Aortic smooth muscle cell (primary cell): ENCODE data around the gene FAM200A. TPM values are rescaled to one million over a fixed set of nuclear protein-coding genes. Genes with fewer than 3 reads are reported as not detected.

Experiments
- total RNA-seq: library from RNA; depleted of rRNA; stranded (reverse); fragments of >200 nt; gene quantifications from 2 replicates; pipeline ENCODE4 v1.2.3, GENCODE V29; 2014

Gene FAM200A
- total RNA-seq: 4.8 and 5.2 TPM in 2 replicates

GRCh38 chr7:99551767-99552463 lies at the start of gene FAM200A:
FAM200A (minus strand) TSS chr7:99552114; CDS start chr7:99548407, 3,707 bp downstream.

GRCh38 chr7:99597762-99598501 lies 46.0 kb upstream of the FAM200A start, which contains the start of gene TMEM225B:
TMEM225B (plus strand) TSS chr7:99598267; CDS start chr7:99604389, 6,122 bp downstream.

GRCh38 chr7:99558306-99559174 lies 6.6 kb upstream of the FAM200A start, which contains the start of gene ZNF655:
ZNF655 (plus strand) TSS chr7:99558642; CDS start chr7:99560560, 1,918 bp downstream.

GRCh38 chr7:99504603-99505323 lies 47.2 kb downstream of the FAM200A start, which contains the start of gene ZKSCAN5:
ZKSCAN5 (plus strand) TSS chr7:99504662; CDS start chr7:99506045, 1,383 bp downstream.

GRCh38 chr7:99499721-99500636 lies 51.9 kb downstream of the FAM200A start, which contains the start of gene ZNF394:
ZNF394 (minus strand) TSS chr7:99500281; CDS start chr7:99500093, 188 bp downstream.

Other genes with a start within 250 kb of the FAM200A start
- 241 and 242 TPM in 2 replicates for gene ARPC1A, start 226.2 kb downstream of the FAM200A start, total RNA-seq
- gene ARPC1B, start 177.4 kb downstream of the FAM200A start, total RNA-seq: 818 and 938 TPM in 2 replicates
- gene PDAP1, start 143.5 kb downstream of the FAM200A start, total RNA-seq: 45.3 and 47.7 TPM in 2 replicates
- gene BUD31, start 143.1 kb downstream of the FAM200A start, total RNA-seq: 153 and 167 TPM in 2 replicates
- gene PTCD1, start 113.3 kb downstream of the FAM200A start, total RNA-seq: 5.0 and 6.7 TPM in 2 replicates
- 17.2 and 18.4 TPM in 2 replicates for gene CPSF4, start 113.2 kb downstream of the FAM200A start, total RNA-seq
- 310 and 525 TPM in 2 replicates for gene ATP5MF, start 85.9 kb downstream of the FAM200A start, total RNA-seq
- 5.3 and 7.2 TPM in 2 replicates for gene ZNF789, start 79.2 kb downstream of the FAM200A start, total RNA-seq
- 26.2 TPM in 2 replicates for gene ZNF394, start 51.8 kb downstream of the FAM200A start, total RNA-seq
- 11.6 and 11.8 TPM in 2 replicates for gene ZKSCAN5, start 47.5 kb downstream of the FAM200A start, total RNA-seq
- gene ZNF655, start 6.5 kb upstream of the FAM200A start, total RNA-seq: 44.4 and 51.4 TPM in 2 replicates
- gene TMEM225B, start 46.2 kb upstream of the FAM200A start, total RNA-seq: 0.62 and 2.4 TPM in 2 replicates
- 8.8 and 10.3 TPM in 2 replicates for gene ZSCAN25, start 64.8 kb upstream of the FAM200A start, total RNA-seq
- not detected in 2 replicates for gene CYP3A5, start 127.9 kb upstream of the FAM200A start, total RNA-seq
- gene CYP3A7, start 183.1 kb upstream of the FAM200A start, total RNA-seq: not detected in 2 replicates
- gene CYP3A4, start 232.1 kb upstream of the FAM200A start, total RNA-seq: not detected in 2 replicates